Measurements from ENCODE around the gene TMEM200A. TPM values are rescaled to one million over a fixed set of nuclear protein-coding genes. Genes with fewer than 3 reads are reported as not detected.

Gene TMEM200A
- total RNA-seq, 1 donor from 2014 or later, result 3.5 TPM

DNA sequence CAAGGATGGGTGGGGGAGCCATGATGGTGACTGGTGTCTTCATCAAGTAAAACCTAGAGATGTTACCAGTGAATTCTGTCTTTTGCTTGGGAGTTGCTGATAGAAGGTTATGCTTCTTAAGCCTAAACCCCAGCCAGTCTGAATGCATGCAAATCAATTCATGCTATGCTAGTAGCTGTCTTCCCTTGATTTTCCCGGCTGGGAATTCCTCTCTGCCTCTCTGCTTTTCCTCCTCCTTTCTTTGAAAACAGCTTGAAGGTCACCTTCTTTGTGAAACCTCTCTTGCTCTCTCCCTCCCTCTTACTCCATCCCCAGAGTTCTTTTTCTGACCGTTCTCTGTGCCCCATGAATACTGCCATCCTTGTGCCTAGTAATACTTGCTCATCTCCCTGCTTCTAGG lies 58.9 kb downstream of the TMEM200A start:
- Mint-ChIP-seq H3K4me1 (ENCODE audit: unreplicated experiment) (peaks cover 11% of the 10 kb centered on the region), H3K27me3 (ENCODE audit: unreplicated experiment) (no peaks in the 10 kb centered on the region), H3K4me3 (ENCODE audit: unreplicated experiment) (no peak overlapping the region), H3K27ac (ENCODE audit: unreplicated experiment) (no peak overlapping the region), H3K36me3 (ENCODE audit: low read depth, unreplicated experiment) (no peaks in the 10 kb centered on the region), H3K9me3 (ENCODE audit: unreplicated experiment) (no peaks in the 10 kb centered on the region)
- no peak for DNase-seq (ENCODE audit: low spot score)
- TF ChIP-seq, protein P1, sequence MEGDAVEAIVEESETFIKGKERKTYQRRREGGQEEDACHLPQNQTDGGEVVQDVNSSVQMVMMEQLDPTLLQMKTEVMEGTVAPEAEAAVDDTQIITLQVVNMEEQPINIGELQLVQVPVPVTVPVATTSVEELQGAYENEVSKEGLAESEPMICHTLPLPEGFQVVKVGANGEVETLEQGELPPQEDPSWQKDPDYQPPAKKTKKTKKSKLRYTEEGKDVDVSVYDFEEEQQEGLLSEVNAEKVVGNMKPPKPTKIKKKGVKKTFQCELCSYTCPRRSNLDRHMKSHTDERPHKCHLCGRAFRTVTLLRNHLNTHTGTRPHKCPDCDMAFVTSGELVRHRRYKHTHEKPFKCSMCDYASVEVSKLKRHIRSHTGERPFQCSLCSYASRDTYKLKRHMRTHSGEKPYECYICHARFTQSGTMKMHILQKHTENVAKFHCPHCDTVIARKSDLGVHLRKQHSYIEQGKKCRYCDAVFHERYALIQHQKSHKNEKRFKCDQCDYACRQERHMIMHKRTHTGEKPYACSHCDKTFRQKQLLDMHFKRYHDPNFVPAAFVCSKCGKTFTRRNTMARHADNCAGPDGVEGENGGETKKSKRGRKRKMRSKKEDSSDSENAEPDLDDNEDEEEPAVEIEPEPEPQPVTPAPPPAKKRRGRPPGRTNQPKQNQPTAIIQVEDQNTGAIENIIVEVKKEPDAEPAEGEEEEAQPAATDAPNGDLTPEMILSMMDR (IDR thresholded peaks at IDR 0.05; ENCODE audit: unreplicated experiment), result no peak

DNA sequence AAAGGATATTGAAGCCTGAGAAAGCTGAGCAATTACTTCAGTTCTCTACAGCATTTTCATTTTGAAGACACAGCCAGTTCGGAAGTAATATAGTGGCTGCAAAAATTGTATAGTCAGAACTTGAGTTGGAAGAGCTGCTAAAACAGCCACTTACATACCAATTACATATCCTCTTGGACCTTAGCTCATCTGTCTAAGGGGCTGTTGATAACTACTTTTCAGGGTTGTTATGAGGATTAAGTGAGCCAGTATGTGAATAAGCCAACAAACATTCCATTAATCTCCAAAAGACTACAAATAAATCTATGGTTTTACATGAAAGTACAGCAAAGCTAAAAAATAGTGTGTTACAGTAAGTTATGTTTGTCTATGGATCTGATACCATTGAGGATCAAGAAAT lies 59.7 kb downstream of the TMEM200A start:
- Mint-ChIP-seq H3K9me3 (ENCODE audit: unreplicated experiment) (no peaks in the 10 kb centered on the region), H3K4me3 (ENCODE audit: unreplicated experiment) (no peak overlapping the region), H3K36me3 (ENCODE audit: low read depth, unreplicated experiment) (no peaks in the 10 kb centered on the region)

DNA sequence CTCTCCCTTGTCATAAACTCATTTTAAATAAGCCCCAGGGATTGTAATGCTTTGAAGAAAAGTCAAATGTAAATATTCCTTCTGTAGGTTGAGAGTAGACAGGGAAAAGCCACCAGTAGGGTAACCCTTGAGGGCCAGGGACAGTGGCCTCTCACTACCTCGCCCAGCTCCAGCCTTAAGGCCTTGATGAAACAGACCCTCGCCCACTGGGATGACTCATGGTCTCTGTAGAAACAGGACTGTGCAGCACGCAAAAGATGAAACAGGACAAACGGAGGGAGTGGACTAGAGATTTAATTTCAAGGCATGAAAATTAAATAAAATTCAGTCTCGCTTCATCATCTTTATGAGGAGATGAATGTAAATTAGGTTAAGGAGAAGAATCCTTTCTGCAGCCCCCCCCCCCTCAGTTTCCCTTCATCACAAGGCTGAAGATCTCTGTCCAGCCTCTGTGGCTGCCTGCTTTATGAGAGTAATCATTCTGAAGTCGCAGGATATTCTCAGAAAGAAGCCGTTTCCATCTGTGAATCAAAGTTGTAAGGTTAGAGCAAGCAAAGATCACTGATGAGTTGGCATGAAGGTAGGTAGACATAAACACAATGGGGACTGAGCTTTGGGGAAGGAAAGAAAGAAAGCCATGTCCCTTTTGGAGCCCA lies 60.4 kb downstream of the TMEM200A start:
- no peaks in the 10 kb centered on the region for H3K9me3 Mint-ChIP-seq (ENCODE audit: unreplicated experiment)
- H3K36me3 Mint-ChIP-seq (ENCODE audit: low read depth, unreplicated experiment), result no peaks in the 10 kb centered on the region
- no peak overlapping the region for H3K4me3 Mint-ChIP-seq (ENCODE audit: unreplicated experiment)
- TF ChIP-seq, protein P1 (IDR thresholded peaks at IDR 0.05; ENCODE audit: unreplicated experiment), result no peak
- H3K27ac Mint-ChIP-seq (ENCODE audit: unreplicated experiment), result no peak overlapping the region
- no peak for DNase-seq (ENCODE audit: low spot score)
- no peaks in the 10 kb centered on the region for H3K27me3 Mint-ChIP-seq (ENCODE audit: unreplicated experiment)
- H3K4me1 Mint-ChIP-seq (ENCODE audit: unreplicated experiment), result peaks cover 13% of the 10 kb centered on the region

More for the DNA sequence above, 59.7 kb downstream of the TMEM200A start:
- peaks cover 11% of the 10 kb centered on the region for H3K4me1 Mint-ChIP-seq (ENCODE audit: unreplicated experiment)
- no peak overlapping the region for H3K27ac Mint-ChIP-seq (ENCODE audit: unreplicated experiment)
- DNase-seq (ENCODE audit: low spot score), result no peak
- no peaks in the 10 kb centered on the region for H3K27me3 Mint-ChIP-seq (ENCODE audit: unreplicated experiment)
- TF ChIP-seq, protein P1 (IDR thresholded peaks at IDR 0.05; ENCODE audit: unreplicated experiment), result no peak

DNA sequence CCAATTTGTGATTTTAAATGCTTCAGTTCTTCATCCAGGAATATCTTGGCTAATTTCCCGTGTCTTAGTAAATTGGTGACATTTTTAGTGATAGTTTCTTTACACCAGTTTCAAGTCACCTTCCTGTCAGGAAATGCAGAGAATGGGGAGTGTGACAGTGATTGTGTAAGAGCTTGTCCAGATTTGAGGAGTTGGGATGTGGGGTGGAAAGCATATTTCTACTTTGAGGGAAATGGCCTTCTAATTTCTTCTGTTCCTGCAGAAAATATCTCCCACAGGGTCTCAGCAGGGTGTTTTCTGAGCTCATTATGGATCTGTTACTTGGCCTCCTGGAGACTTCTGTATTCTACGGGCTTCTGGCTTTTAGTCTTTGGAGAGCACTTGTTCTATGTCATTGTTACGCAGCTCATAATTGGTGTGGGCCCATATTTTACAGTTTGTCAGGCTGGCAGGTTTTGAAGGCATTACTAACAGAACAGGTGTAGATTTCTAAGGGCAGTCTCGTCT lies 65.6 kb downstream of the TMEM200A start:
- no peak overlapping the region for H3K4me3 Mint-ChIP-seq (ENCODE audit: unreplicated experiment)
- H3K27me3 Mint-ChIP-seq (ENCODE audit: unreplicated experiment), result no peaks in the 10 kb centered on the region
- DNase-seq (ENCODE audit: low spot score), result no peak
- peaks cover 18% of the 10 kb centered on the region for H3K4me1 Mint-ChIP-seq (ENCODE audit: unreplicated experiment)
- no peaks in the 10 kb centered on the region for H3K9me3 Mint-ChIP-seq (ENCODE audit: unreplicated experiment)
- H3K36me3 Mint-ChIP-seq (ENCODE audit: low read depth, unreplicated experiment), result no peaks in the 10 kb centered on the region
- no peak overlapping the region for H3K27ac Mint-ChIP-seq (ENCODE audit: unreplicated experiment)
- TF ChIP-seq, protein P1 (IDR thresholded peaks at IDR 0.05; ENCODE audit: unreplicated experiment), result no peak

DNA sequence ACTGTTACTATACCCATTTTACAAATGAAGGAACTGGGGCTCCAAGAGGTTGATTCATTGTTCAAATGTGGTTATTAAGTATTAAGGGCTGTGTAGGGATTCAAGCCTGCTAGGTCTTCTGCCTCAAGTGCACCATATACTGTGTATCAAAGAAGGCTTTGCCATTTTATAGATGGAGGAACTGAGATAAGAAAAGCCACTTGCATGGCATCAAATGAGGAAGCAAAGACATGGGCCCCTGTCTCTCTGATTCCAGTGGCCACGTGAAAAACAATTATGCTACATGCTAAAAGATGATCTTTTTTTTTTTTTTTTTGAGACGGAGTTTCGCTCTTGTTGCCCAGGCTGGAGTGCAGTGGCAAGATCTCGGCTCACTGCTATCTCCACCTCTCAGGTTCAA lies 67.0 kb downstream of the TMEM200A start:
- Mint-ChIP-seq H3K27me3 (ENCODE audit: unreplicated experiment) (no peaks in the 10 kb centered on the region), H3K9me3 (ENCODE audit: unreplicated experiment) (no peaks in the 10 kb centered on the region), H3K27ac (ENCODE audit: unreplicated experiment) (no peak overlapping the region), H3K36me3 (ENCODE audit: low read depth, unreplicated experiment) (no peaks in the 10 kb centered on the region), H3K4me3 (ENCODE audit: unreplicated experiment) (no peak overlapping the region), H3K4me1 (ENCODE audit: unreplicated experiment) (peaks cover 15% of the 10 kb centered on the region)
- DNase-seq (ENCODE audit: low spot score), result no peak
- TF ChIP-seq, protein P1 (IDR thresholded peaks at IDR 0.05; ENCODE audit: unreplicated experiment), result no peak
